ENCODE results near the gene TAAR6. TPM values are rescaled to one million over a fixed set of nuclear protein-coding genes. Genes with fewer than 3 reads are reported as not detected.

TAAR6 gene
- total and polyA plus RNA-seq, 2 of the 4 experiments (the other 2 are of a cell fraction), result not detected

DNA sequence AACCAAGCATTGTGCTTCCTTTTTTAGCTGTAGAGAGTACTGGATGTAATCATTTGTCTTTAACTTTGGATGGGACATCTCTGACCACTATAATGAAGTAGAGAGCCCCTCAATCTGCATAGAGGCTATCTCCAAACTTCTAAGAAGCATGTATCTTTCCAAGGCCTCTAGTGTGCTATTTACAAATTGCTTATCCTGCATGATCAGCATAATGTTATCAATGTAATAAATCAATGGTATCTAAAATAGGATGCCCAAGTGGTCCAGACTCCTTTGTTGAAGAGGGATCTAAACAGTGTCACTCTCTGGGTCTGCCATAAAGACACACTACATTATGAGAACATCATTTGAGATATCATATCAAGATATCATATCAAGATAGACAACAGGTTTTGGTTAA lies 25.3 kb upstream of the TAAR6 start:
- Histone ChIP-seq H3K4me1 (ENCODE audit: control insufficient read depth, insufficient read depth, low read length) (no peaks in the 10 kb centered on the region), H3K79me1 (ENCODE audit: low read depth in 1 of 2, low read length in 2 of 2) (no peaks in the 10 kb centered on the region), H3K9me1 (ENCODE audit: insufficient read depth, low read length) (peaks cover 3% of the 10 kb centered on the region; the same call in 1 of the 2 replicates), H3K4ac (ENCODE audit: low read depth, low read length) (no peak overlapping the region), H4K8ac (ENCODE audit: low read depth in 2 of 2, low read length in 2 of 2) (no peak overlapping the region), H2BK20ac (ENCODE audit: low read depth, low read length) (no peak overlapping the region), H2BK15ac (ENCODE audit: low read depth, low read length) (no peak overlapping the region), H3K56ac (ENCODE audit: extremely low read depth, insufficient read depth, low read length) (no peak overlapping the region), H3K27me3 (ENCODE audit: control insufficient read depth, insufficient read depth, low read length) (peaks cover 38% of the 10 kb centered on the region), H2AK9ac (replicated peaks; ENCODE audit: low read depth, low read length, poor library complexity) (no peak overlapping the region), H3K18ac (ENCODE audit: low read depth, low read length) (no peak overlapping the region), H3K14ac (replicated peaks; ENCODE audit: low read depth, low read length) (no peak overlapping the region), H4K5ac (ENCODE audit: low read depth, low read length) (no peak overlapping the region), H4K91ac (ENCODE audit: insufficient read depth, low read depth, low read length) (no peak overlapping the region), H2BK120ac (ENCODE audit: low read depth, low read length) (no peak overlapping the region), H2AK5ac (ENCODE audit: low read depth, low read length) (no peak overlapping the region), H2AFZ (replicated peaks; ENCODE audit: low read length, poor library complexity) (no peak overlapping the region), H3K9me3 (ENCODE audit: control insufficient read depth, insufficient read depth, low read length) (no peaks in the 10 kb centered on the region), H3K27ac (ENCODE audit: insufficient read depth, low read length) (no peak overlapping the region), H3K23ac (ENCODE audit: low read depth, low read length) (no peak overlapping the region), H2BK5ac (ENCODE audit: low read depth, low read length, poor library complexity, severe bottlenecking) (no peak overlapping the region), H3K36me3 (ENCODE audit: control insufficient read depth, insufficient read depth, low read length) (no peaks in the 10 kb centered on the region), H4K20me1 (ENCODE audit: insufficient read depth, low read length) (no peaks in the 10 kb centered on the region), H3K4me3 (ENCODE audit: insufficient read depth, low read depth, low read length) (no peak overlapping the region), H3K4me2 (ENCODE audit: low read depth, low read length) (no peak overlapping the region), H3K9ac (ENCODE audit: low read depth, low read length) (no peak overlapping the region)
- CTCF ChIA-PET, result no interaction called here
- POLR2A ChIA-PET (ENCODE audit: unreplicated experiment), result no interaction called here
- BruUV-seq (replicated peaks), result no TSS peak
- in situ Hi-C loops (cut with MboI; ENCODE audit: low sequenced_read_pairs) (no loop called here), intact Hi-C loops (cut with micrococcal nuclease) (no loop called here), dilution Hi-C loops (cut with HindIII; ENCODE audit: low sequenced_read_pairs, unreplicated experiment) (no loop called here)
- DNase-seq (no peak), ATAC-seq (ENCODE audit: low read depth) (no peak)
- TF ChIP-seq RCOR1 (IDR thresholded peaks at IDR 0.05; ENCODE audit: insufficient replicate concordance, low read length), result no peak
- no peak for TF ChIP-seq SMC3 (IDR thresholded peaks at IDR 0.05; ENCODE audit: low read depth, low read length)
- TF ChIP-seq MAZ (IDR thresholded peaks at IDR 0.05; ENCODE audit: borderline replicate concordance, low read depth, low read length), result no peak
- TF ChIP-seq BHLHE40 (IDR thresholded peaks at IDR 0.05; ENCODE audit: low read depth, low read length), result no peak
- no peak for TF ChIP-seq CEBPB (IDR thresholded peaks at IDR 0.05; ENCODE audit: low read depth, low read length)
- no peak for TF ChIP-seq CHD1 (IDR thresholded peaks at IDR 0.05; ENCODE audit: low read depth, low read length)
- no peak for TF ChIP-seq MXI1 (IDR thresholded peaks at IDR 0.05; ENCODE audit: borderline replicate concordance, low read depth, low read length)
- TF ChIP-seq, protein P1, sequence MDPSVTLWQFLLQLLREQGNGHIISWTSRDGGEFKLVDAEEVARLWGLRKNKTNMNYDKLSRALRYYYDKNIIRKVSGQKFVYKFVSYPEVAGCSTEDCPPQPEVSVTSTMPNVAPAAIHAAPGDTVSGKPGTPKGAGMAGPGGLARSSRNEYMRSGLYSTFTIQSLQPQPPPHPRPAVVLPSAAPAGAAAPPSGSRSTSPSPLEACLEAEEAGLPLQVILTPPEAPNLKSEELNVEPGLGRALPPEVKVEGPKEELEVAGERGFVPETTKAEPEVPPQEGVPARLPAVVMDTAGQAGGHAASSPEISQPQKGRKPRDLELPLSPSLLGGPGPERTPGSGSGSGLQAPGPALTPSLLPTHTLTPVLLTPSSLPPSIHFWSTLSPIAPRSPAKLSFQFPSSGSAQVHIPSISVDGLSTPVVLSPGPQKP (IDR thresholded peaks at IDR 0.05; ENCODE audit: borderline replicate concordance, low read depth, low read length), result no peak
- no peak for TF ChIP-seq NFE2L2 (IDR thresholded peaks at IDR 0.05; ENCODE audit: low read depth, low read length)
- no peak for TF ChIP-seq MAFK (IDR thresholded peaks at IDR 0.05; ENCODE audit: low read depth, low read length)
- TF ChIP-seq FOS (IDR thresholded peaks at IDR 0.05; ENCODE audit: low read depth, low read length), result no peak
- TF ChIP-seq POLR2A (IDR thresholded peaks at IDR 0.05; ENCODE audit: low read depth, low read length), result no peak
- TF ChIP-seq, protein P2, sequence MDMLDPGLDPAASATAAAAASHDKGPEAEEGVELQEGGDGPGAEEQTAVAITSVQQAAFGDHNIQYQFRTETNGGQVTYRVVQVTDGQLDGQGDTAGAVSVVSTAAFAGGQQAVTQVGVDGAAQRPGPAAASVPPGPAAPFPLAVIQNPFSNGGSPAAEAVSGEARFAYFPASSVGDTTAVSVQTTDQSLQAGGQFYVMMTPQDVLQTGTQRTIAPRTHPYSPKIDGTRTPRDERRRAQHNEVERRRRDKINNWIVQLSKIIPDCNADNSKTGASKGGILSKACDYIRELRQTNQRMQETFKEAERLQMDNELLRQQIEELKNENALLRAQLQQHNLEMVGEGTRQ (IDR thresholded peaks at IDR 0.05; ENCODE audit: low read depth, low read length), result no peak
- TF ChIP-seq RFX5 (IDR thresholded peaks at IDR 0.05; ENCODE audit: low read depth, low read length), result no peak
- no peak for TF ChIP-seq RAD21 (IDR thresholded peaks at IDR 0.05; ENCODE audit: low read length)
- TF ChIP-seq, protein P3, sequence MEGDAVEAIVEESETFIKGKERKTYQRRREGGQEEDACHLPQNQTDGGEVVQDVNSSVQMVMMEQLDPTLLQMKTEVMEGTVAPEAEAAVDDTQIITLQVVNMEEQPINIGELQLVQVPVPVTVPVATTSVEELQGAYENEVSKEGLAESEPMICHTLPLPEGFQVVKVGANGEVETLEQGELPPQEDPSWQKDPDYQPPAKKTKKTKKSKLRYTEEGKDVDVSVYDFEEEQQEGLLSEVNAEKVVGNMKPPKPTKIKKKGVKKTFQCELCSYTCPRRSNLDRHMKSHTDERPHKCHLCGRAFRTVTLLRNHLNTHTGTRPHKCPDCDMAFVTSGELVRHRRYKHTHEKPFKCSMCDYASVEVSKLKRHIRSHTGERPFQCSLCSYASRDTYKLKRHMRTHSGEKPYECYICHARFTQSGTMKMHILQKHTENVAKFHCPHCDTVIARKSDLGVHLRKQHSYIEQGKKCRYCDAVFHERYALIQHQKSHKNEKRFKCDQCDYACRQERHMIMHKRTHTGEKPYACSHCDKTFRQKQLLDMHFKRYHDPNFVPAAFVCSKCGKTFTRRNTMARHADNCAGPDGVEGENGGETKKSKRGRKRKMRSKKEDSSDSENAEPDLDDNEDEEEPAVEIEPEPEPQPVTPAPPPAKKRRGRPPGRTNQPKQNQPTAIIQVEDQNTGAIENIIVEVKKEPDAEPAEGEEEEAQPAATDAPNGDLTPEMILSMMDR (conservative IDR thresholded peaks at IDR 0.05; ENCODE audit: low read depth, low read length), result no peak
